GM18499 (cell line): ENCODE measurements around the gene ARHGEF12.
A peak's percentile ranks its signal among the peaks of the same experiment; 100 is the strongest.

Source experiments
- ATAC-seq: cut with Tn5 transposase; IDR thresholded peaks from one replicate; pipeline ENCODE4 v1.9.1; 2021; ENCODE audit warnings: moderate number of reproducible peaks; ENCODE audit not compliant: insufficient read depth, unreplicated experiment

ARHGEF12 gene

GRCh38 chr11:120339394-120339890 is 3.2 kb downstream of the ARHGEF12 start:
- no peak for ATAC-seq

GRCh38 chr11:120340529-120340928 is 4.3 kb downstream of the ARHGEF12 start:
- ATAC-seq = no peak

GRCh38 chr11:120342226-120342625 is 6.0 kb downstream of the ARHGEF12 start:
- ATAC-seq = no peak

- no peak for ATAC-seq
Observed at GRCh38 chr11:120342678-120343077, 6.5 kb downstream of the ARHGEF12 start.

- no peak for ATAC-seq
Observed at GRCh38 chr11:120343429-120343828, 7.2 kb downstream of the ARHGEF12 start.

GRCh38 chr11:120344302-120345004 is 8.2 kb downstream of the ARHGEF12 start:
- ATAC-seq = peak; percentile 67

GRCh38 chr11:120346233-120346632 is 10.0 kb downstream of the ARHGEF12 start:
- no peak for ATAC-seq

GRCh38 chr11:120350637-120351036 is 14.4 kb downstream of the ARHGEF12 start:
- no peak for ATAC-seq

GRCh38 chr11:120352405-120352804 is 16.2 kb downstream of the ARHGEF12 start:
- ATAC-seq = no peak

GRCh38 chr11:120354068-120354467 is 17.9 kb downstream of the ARHGEF12 start:
- no peak for ATAC-seq

GRCh38 chr11:120354779-120355178 is 18.6 kb downstream of the ARHGEF12 start:
- no peak for ATAC-seq

GRCh38 chr11:120357620-120358019 is 21.4 kb downstream of the ARHGEF12 start:
- ATAC-seq = no peak

- no peak for ATAC-seq
Observed at GRCh38 chr11:120358729-120359128, 22.5 kb downstream of the ARHGEF12 start.

- ATAC-seq = no peak
Observed at GRCh38 chr11:120363436-120363835, 27.2 kb downstream of the ARHGEF12 start.

GRCh38 chr11:120365512-120365911 is 29.3 kb downstream of the ARHGEF12 start:
- no peak for ATAC-seq

GRCh38 chr11:120372296-120372695 is 36.1 kb downstream of the ARHGEF12 start:
- ATAC-seq = no peak

GRCh38 chr11:120375076-120375475 is 38.9 kb downstream of the ARHGEF12 start:
- no peak for ATAC-seq

- no peak for ATAC-seq
Observed at GRCh38 chr11:120376547-120377182, 40.5 kb downstream of the ARHGEF12 start.

GRCh38 chr11:120378474-120378873 is 42.3 kb downstream of the ARHGEF12 start:
- ATAC-seq = no peak

GRCh38 chr11:120381401-120381800 is 45.2 kb downstream of the ARHGEF12 start:
- no peak for ATAC-seq

- ATAC-seq = no peak
Observed at GRCh38 chr11:120383518-120384155, 47.4 kb downstream of the ARHGEF12 start.
